GM12878 (cell line): ENCODE measurements around the gene CNTNAP2. TPM values are rescaled to one million over a fixed set of nuclear protein-coding genes. Genes with fewer than 3 reads are reported as not detected.

Experiments used
- ATAC-seq: fragments of 200-7000 bp; cut with Tn5 transposase; 3 replicates; pipeline ENCODE4 v1.9.1; 2020; ENCODE audit warnings: mild to moderate bottlenecking, moderate library complexity
- BruUV-seq: library from RNA; stranded (reverse); fragments of 400-500 nt; replicated peaks from 2 replicates; lab custom pipeline; 2021; lab: Mats Ljungman, UMichigan
- CTCF ChIA-PET: fragments of 300-600 bp; sonication (Branson Sonifier 250); formaldehyde crosslinking; extraction: SDS; loops from one replicate; lab custom pipeline; 2021; ENCODE audit warnings: inconsistent platforms; lab: Yijun Ruan, JAX
- POLR2A ChIA-PET: fragments of 350-600 bp; formaldehyde crosslinking; extraction: SDS; loops from one replicate; lab custom pipeline; 2021; ENCODE audit warnings: inconsistent platforms; lab: Charles Lee
- RAD21 ChIA-PET: fragments of 300-600 bp; sonication (Branson Sonifier 250); formaldehyde crosslinking; loops from one replicate; lab custom pipeline; 2023; ENCODE audit warnings: antibody characterized with exemption; ENCODE audit not compliant: unreplicated experiment; lab: Charles Lee
- SMC1A ChIA-PET: fragments of 300-600 bp; sonication (Branson Sonifier 250); formaldehyde crosslinking; loops from one replicate; lab custom pipeline; 2023; ENCODE audit not compliant: unreplicated experiment, uncharacterized antibody; lab: Charles Lee
- DNase-seq: peaks from one replicate; pipeline ENCODE4 v3.0.0-alpha.2; 2011; ENCODE audit warnings: low read depth, low spot score
- FAIRE-seq: peaks from 3 replicates; lab custom pipeline; 2011; peaks lifted over from hg19 to GRCh38; lab: Jason Lieb, UNC
- H2AFZ ChIP-seq: 2 replicates; pipeline ENCODE4 v1.6.0; 2011; ENCODE audit warnings: low read depth, low read length, control low read depth; ENCODE audit not compliant: control insufficient read depth
- H3K27ac ChIP-seq: 2 replicates; pipeline ENCODE4 v1.5.1; 2011; ENCODE audit warnings: control low read depth; ENCODE audit not compliant: control insufficient read depth, insufficient read depth
- H3K27me3 ChIP-seq, 2 experiments: replicated peaks in 1 of 2; 2 replicates each; pipeline versions ENCODE4 v1.6.0 to v1.6.1; 2011; ENCODE audit warnings: low read length in 1 of 2; ENCODE audit not compliant: control insufficient read depth in 2 of 2, insufficient read depth in 2 of 2
- H3K36me3 ChIP-seq, 2 experiments: 2 replicates each; pipeline ENCODE4 v1.5.1; 2011; ENCODE audit warnings: low read length in 1 of 2; ENCODE audit not compliant: control insufficient read depth in 2 of 2, insufficient read depth in 2 of 2
- H3K4me1 ChIP-seq: 2 replicates; pipeline ENCODE4 v1.6.1; 2011; ENCODE audit warnings: mild to moderate bottlenecking, low read length, moderate library complexity, mixed read lengths; ENCODE audit not compliant: control insufficient read depth, insufficient read depth
- H3K4me2 ChIP-seq: 2 replicates; pipeline ENCODE4 v1.6.0; 2011; ENCODE audit warnings: control low read depth; ENCODE audit not compliant: control insufficient read depth, insufficient read depth
- H3K4me3 ChIP-seq: fragments of 200-600 bp; sonication (generic); 2 replicates; pipeline ENCODE4 v1.5.1; 2016
- H3K79me2 ChIP-seq: 2 replicates; pipeline ENCODE4 v1.6.0; 2011; ENCODE audit warnings: low read length; ENCODE audit not compliant: control insufficient read depth, insufficient read depth
- H3K9ac ChIP-seq: 2 replicates; pipeline ENCODE4 v1.8.0; 2011; ENCODE audit warnings: low read length, control low read depth, mixed read lengths; ENCODE audit not compliant: control insufficient read depth, insufficient read depth
- H3K9me3 ChIP-seq: replicated peaks from 3 replicates; pipeline ENCODE4 v1.5.1; 2011; ENCODE audit warnings: mild to moderate bottlenecking, low read length; ENCODE audit not compliant: control insufficient read depth, insufficient read depth
- H4K20me1 ChIP-seq: 2 replicates; pipeline ENCODE4 v1.6.0; 2011; ENCODE audit not compliant: control insufficient read depth, insufficient read depth
- BACH1 ChIP-seq: fragments of 450-650 bp; IDR thresholded peaks from 2 replicates; pipeline ENCODE4 v1.6.1; 2017; ENCODE audit warnings: mild to moderate bottlenecking, borderline replicate concordance
- MYB ChIP-seq: fragments of 150-350 bp; IDR thresholded peaks from 2 replicates; pipeline ENCODE4 v1.6.1; 2014; ENCODE audit warnings: mild to moderate bottlenecking, low read depth, low read length, borderline replicate concordance
- RAD21 ChIP-seq: IDR thresholded peaks from 2 replicates; pipeline ENCODE4 v1.6.1; 2011; ENCODE audit warnings: mild to moderate bottlenecking, low read depth, low read length, moderate library complexity; ENCODE audit not compliant: insufficient read depth
- SMC3 ChIP-seq: IDR thresholded peaks from 2 replicates; pipeline ENCODE4 v1.6.1; 2011; ENCODE audit warnings: low read length, improper control_type of control experiment, borderline replicate concordance
- YY1 ChIP-seq: IDR thresholded peaks from 2 replicates; pipeline ENCODE4 v1.6.1; 2011; ENCODE audit warnings: low read depth, mild to moderate bottlenecking, low read length
- ZNF217 ChIP-seq: fragments of 450-650 bp; IDR thresholded peaks from 2 replicates; pipeline ENCODE4 v1.6.1; 2017; ENCODE audit warnings: antibody characterized with exemption, mild to moderate bottlenecking
- WGBS: methylation state at CpG from one replicate; pipeline ENCODE4 v1.1.6; 2016; ENCODE audit warnings: low lambda C conversion rate; ENCODE audit not compliant: insufficient replicate concordance, insufficient coverage; ENCODE audit errors: missing lambda C conversion rate; 5-methylcytosine and 5-hydroxymethylcytosine counted together
- in situ Hi-C: fragments of 300-500 bp; cut with MboI; formaldehyde crosslinking; loops from 9 replicates; pipeline ENCODE4 v1.14.3; 2018; ENCODE audit warnings: mixed read lengths
- intact Hi-C: fragments of 100-400 bp; cut with micrococcal nuclease; formaldehyde crosslinking; loops from one replicate; pipeline ENCODE4 v1.14.2; 2022; ENCODE audit not compliant: unreplicated experiment
- polyA plus RNA-seq, 11 experiments: library from polyadenylated mRNA; depleted of rRNA in 4 of 11; unstranded in 6 of 11; stranded (reverse) in 5 of 11; fragments of >200 nt; fragmentation: Nextera tagmentation in 4 of 11; fragmentation: Illumina TruSeq in 1 of 11; extraction: Ambion mirVana in 4 of 11; extraction: Trizol in 1 of 11; gene quantifications; 1 replicate in 1 of 11; 2 replicates in 10 of 11; pipeline versions ENCODE4 v1.2.1 to v1.2.3, GENCODE V29; 2011 to 2016; ENCODE audit warnings: inconsistent platforms in 2 of 11, missing spikeins in 2 of 11, low read depth in 1 of 11
- total RNA-seq, 4 experiments: library from RNA; depleted of rRNA in 3 of 4; stranded (reverse); fragments of >200 nt in 3 of 4; fragmentation: Illumina TruSeq in 1 of 4; extraction: Trizol in 1 of 4; gene quantifications; 2 replicates each; pipeline versions ENCODE4 v1.2.1 to v1.2.3, GENCODE V29; 2013 to 2021
- TF ChIP-seq, protein P1 (sequence below), 3 experiments: IDR thresholded peaks in 2 of 3; conservative IDR thresholded peaks in 1 of 3; 2 replicates each; pipeline ENCODE4 v1.5.1; 2011; ENCODE audit warnings: low read depth in 3 of 3, low read length in 3 of 3, mild to moderate bottlenecking in 3 of 3, control low read depth in 2 of 3, moderate library complexity in 2 of 3, inconsistent platforms in 1 of 3, mixed read lengths in 1 of 3; ENCODE audit not compliant: control insufficient read depth in 2 of 3, insufficient read depth in 1 of 3; ENCODE audit errors: extremely low read depth in 1 of 3

Gene CNTNAP2
- total and polyA plus RNA-seq, 10 of the 15 experiments (the other 5 are each of a cell fraction or from before 2014, with no cell fraction given) = 0.03 to 0.08 (median 0.03) TPM; not detected in 7

- in situ Hi-C loops (loop anchor here (10.0 kb wide), 1 partner anchor 839 kb away; no protein-coding TSS in a partner anchor), intact Hi-C loops (loop anchor here (1.0 to 5.0 kb wide), 3 partner anchors 197 to 839 kb away; no protein-coding TSS in a partner anchor)
- Histone ChIP-seq H3K4me1 (no peaks in the 10 kb centered on the region), H3K79me2 (no peaks in the 10 kb centered on the region), H3K27ac (no peak overlapping the region), H4K20me1 (no peaks in the 10 kb centered on the region), H2AFZ (no peak overlapping the region), H3K9me3 (no peaks in the 10 kb centered on the region), H3K27me3 (no peaks in the 10 kb centered on the region; a peak in 1 of 4 replicates), H3K9ac (no peak overlapping the region), H3K36me3 (no peaks in the 10 kb centered on the region), H3K4me2 (no peak overlapping the region)
- peak; percentile 81 for ATAC-seq
- POLR2A ChIA-PET = no interaction called here
- no peak for DNase-seq
- FAIRE-seq = no peak
- RAD21 ChIA-PET = no interaction called here
- 50% methylated on average over 3 of the region's 3 CpGs for WGBS
- CTCF ChIA-PET = interaction anchor here (1.0 kb wide), 1 partner anchor 840 kb away, joined by 3 read pairs; no protein-coding TSS in a partner anchor
- SMC1A ChIA-PET = interaction anchor here (1.3 kb wide), 1 partner anchor 537 kb away, joined by 3 read pairs; no protein-coding TSS in a partner anchor
- BruUV-seq = no TSS peak
- TF ChIP-seq YY1 (0 out of 2 replicates have a peak, but pooled peaks have one; percentile 19), MYB (no peak), ZNF217 (no peak), RAD21 (peak; percentile 96), SMC3 (peak; percentile 84), BACH1 (no peak)
- TF ChIP-seq, protein P1, sequence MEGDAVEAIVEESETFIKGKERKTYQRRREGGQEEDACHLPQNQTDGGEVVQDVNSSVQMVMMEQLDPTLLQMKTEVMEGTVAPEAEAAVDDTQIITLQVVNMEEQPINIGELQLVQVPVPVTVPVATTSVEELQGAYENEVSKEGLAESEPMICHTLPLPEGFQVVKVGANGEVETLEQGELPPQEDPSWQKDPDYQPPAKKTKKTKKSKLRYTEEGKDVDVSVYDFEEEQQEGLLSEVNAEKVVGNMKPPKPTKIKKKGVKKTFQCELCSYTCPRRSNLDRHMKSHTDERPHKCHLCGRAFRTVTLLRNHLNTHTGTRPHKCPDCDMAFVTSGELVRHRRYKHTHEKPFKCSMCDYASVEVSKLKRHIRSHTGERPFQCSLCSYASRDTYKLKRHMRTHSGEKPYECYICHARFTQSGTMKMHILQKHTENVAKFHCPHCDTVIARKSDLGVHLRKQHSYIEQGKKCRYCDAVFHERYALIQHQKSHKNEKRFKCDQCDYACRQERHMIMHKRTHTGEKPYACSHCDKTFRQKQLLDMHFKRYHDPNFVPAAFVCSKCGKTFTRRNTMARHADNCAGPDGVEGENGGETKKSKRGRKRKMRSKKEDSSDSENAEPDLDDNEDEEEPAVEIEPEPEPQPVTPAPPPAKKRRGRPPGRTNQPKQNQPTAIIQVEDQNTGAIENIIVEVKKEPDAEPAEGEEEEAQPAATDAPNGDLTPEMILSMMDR (IDR thresholded peaks at IDR 0.05 in 2 of 3, conservative IDR thresholded peaks at IDR 0.05 in 1 of 3; ENCODE audit: control insufficient read depth in 2 of 3, extremely low read depth in 1 of 3, insufficient read depth in 1 of 3, low read depth in 3 of 3, low read length in 3 of 3) = peak; percentile 56 to 68 (median 57); a peak in 5 of 6 replicates
- TF ChIP-seq, all 136 proteins: peak for 4
- no peak overlapping the region for H3K4me3 ChIP-seq
Measured at GRCh38 chr7:148084138-148084537, 1967.5 kb downstream of the CNTNAP2 start.
